Small intestine (tissue), 7 donors: Measurements from ENCODE around the gene ZNF397. TPM values are rescaled to one million over a fixed set of nuclear protein-coding genes. Genes with fewer than 3 reads are reported as not detected.
"Not testable (repeated sequence)": the region's sequence is repeated elsewhere in the genome, so short reads cannot be mapped to it uniquely, and the experiment has no call there.

Source experiments
- DNase-seq, 2 donors: peaks; one replicate each; pipeline versions ENCODE4 v3.0.0 to v3.0.0-alpha.2; 2013
- FAIRE-seq: peaks from 2 replicates; lab custom pipeline; 2012; peaks lifted over from hg19 to GRCh38; lab: Jason Lieb, UNC
- H3K27ac ChIP-seq, 3 donors: one replicate each; pipeline ENCODE4 v1.5.1; 2013; ENCODE audit warnings: low read length in 2 of 3, mild to moderate bottlenecking in 2 of 3, control low read depth in 1 of 3, inconsistent platforms in 1 of 3, low read depth in 1 of 3, moderate library complexity in 1 of 3
- H3K27me3 ChIP-seq, 3 donors: one replicate each; pipeline ENCODE4 v1.6.1; 2013; ENCODE audit warnings: low read length in 3 of 3, inconsistent platforms in 1 of 3; ENCODE audit not compliant: control insufficient read depth in 3 of 3, insufficient read depth in 3 of 3
- H3K36me3 ChIP-seq, 3 donors: one replicate each; pipeline ENCODE4 v1.6.1; 2013; ENCODE audit warnings: low read length in 3 of 3, inconsistent platforms in 1 of 3, low read depth in 1 of 3, mild to moderate bottlenecking in 1 of 3, moderate library complexity in 1 of 3; ENCODE audit not compliant: control insufficient read depth in 3 of 3, insufficient read depth in 2 of 3
- H3K4me1 ChIP-seq, 3 donors: one replicate each; pipeline ENCODE4 v1.6.1; 2013; ENCODE audit warnings: low read length in 2 of 3, inconsistent platforms in 1 of 3, low read depth in 1 of 3, mild to moderate bottlenecking in 1 of 3, moderate library complexity in 1 of 3; ENCODE audit not compliant: control insufficient read depth in 3 of 3, insufficient read depth in 2 of 3
- H3K4me3 ChIP-seq, 3 donors: one replicate each; pipeline ENCODE4 v1.5.1; 2013; ENCODE audit warnings: low read length in 3 of 3, control low read depth in 1 of 3, inconsistent platforms in 1 of 3, low read depth in 1 of 3, mild to moderate bottlenecking in 1 of 3, moderate library complexity in 1 of 3
- H3K9me3 ChIP-seq, 2 donors: one replicate each; pipeline ENCODE4 v1.6.1; 2013; ENCODE audit warnings: low read depth in 1 of 2, low read length in 1 of 2; ENCODE audit not compliant: control insufficient read depth in 2 of 2, insufficient read depth in 1 of 2
- WGBS, 3 donors: extraction: QIAGEN DNeasy Blood & Tissue Kit; methylation state at CpG; one replicate each; pipeline ENCODE4 v1.1.7; 2013; 5-methylcytosine and 5-hydroxymethylcytosine counted together
- polyA plus RNA-seq, 4 donors: library from polyadenylated mRNA; stranded (reverse) in 3 of 4; unstranded in 1 of 4; fragments of 200-250 nt in 3 of 4; fragments of 120-200 nt in 1 of 4; gene quantifications; one replicate each; pipeline versions ENCODE4 v1.2.1 to v1.2.3, GENCODE V29; 2013
- donor health status: healthy with polysubstance abuse.
- donor health status: control.
- donor health status: control.
- donor health status: Bipolar disorder and iron deficiency.
- donor health status: healthy.

The ZNF397 gene
- polyA plus RNA-seq, 4 donors: 5.7 to 39.1 (median 9.2) TPM

DNA sequence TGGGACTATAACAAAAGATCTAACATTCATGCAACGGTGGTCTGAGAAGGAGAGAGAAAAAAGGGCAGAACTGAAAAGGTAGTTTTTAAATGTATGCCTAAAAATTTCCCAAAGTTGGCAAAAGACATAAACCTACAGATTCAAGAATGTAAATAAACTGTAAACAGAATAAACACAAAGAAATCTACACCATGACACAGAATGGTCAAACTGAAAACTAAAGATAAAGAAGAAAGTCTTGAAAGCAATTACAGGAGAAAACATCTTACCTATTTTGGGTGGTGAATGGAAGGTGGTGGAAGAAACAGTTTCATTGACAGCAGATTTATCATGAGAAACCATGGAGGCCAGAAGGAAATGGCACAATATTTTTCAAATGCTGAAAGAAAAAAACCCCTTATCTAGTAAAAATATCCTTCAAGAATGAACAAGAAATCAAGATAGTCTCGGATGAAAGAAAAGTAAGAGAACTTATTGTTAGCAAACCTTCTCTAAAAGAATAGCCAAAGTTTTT, 35.6 kb upstream of the ZNF397 start:
- FAIRE-seq: no peak
- Histone ChIP-seq H3K9me3 (peaks cover 0 to 6% of the 10 kb centered on the region in 2 donors), H3K27ac (no peak overlapping the region), H3K4me1 (no peaks in the 10 kb centered on the region), H3K36me3 (no peaks in the 10 kb centered on the region), H3K4me3 (no peak overlapping the region), H3K27me3 (no peaks in the 10 kb centered on the region)
- DNase-seq: no peak
- WGBS, 3 donors: 89 to 92% (median 91%) methylated on average over 2 of the region's 2 CpGs

DNA sequence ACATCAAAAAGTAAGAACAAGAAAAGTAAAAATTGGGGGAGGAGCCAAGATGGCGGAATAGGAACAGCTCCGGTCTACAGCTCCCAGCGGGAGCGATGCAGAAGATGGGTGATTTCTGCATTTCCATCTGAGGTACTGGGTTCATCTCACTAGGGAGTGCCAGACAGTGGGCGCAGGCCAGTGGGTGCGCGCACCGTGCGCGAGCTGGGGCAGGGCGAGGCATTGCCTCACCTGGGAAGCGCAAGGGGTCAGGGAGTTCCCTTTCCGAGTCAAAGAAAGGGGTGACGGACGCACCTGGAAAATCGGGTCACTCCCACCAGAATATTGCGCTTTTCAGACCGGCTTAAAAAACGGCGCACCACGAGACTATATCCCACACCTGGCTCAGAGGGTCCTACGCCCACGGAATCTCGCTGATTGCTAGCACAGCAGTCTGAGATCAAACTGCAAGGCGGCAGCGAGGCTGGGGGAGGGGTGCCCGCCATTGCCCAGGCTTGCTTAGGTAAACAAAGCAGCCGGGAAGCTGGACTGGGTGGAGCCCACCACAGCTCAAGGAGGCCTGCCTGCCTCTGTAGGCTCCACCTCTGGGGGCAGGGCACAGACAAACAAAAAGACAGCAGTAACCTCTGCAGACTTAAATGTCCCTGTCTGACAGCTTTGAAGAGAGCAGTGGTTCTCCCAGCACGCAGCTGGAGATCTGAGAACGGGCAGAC, 34.9 kb upstream of the ZNF397 start:
- 88 to 91% (median 91%) methylated on average over 13 to 24 of the region's 30 CpGs for WGBS, 3 donors
- H3K27ac ChIP-seq, FAIRE-seq, H3K4me1 ChIP-seq, H3K4me3 ChIP-seq, H3K27me3 ChIP-seq, H3K9me3 ChIP-seq, DNase-seq, H3K36me3 ChIP-seq: not testable (repeated sequence)

- no peaks in the 10 kb centered on the region for H3K9me3 ChIP-seq
- DNase-seq (no peak), FAIRE-seq (no peak)
- H3K27me3 ChIP-seq: no peaks in the 10 kb centered on the region
- no peaks in the 10 kb centered on the region for H3K36me3 ChIP-seq
- 85 to 96% (median 94%) methylated on average over 1 of the region's 1 CpG for WGBS, 3 donors
- H3K4me1 ChIP-seq: no peaks in the 10 kb centered on the region
- no peak overlapping the region for H3K27ac ChIP-seq
- no peak overlapping the region for H3K4me3 ChIP-seq
These were observed 25.8 kb upstream of the ZNF397 start for GRCh38 chr18:35215026-35215425.

GRCh38 chr18:35216611-35217010, 24.2 kb upstream of the ZNF397 start:
- WGBS, 3 donors: 84 to 86% (median 85%) methylated on average over 10 of the region's 10 CpGs
- not testable (repeated sequence) for DNase-seq, H3K9me3 ChIP-seq, H3K36me3 ChIP-seq, H3K27me3 ChIP-seq, H3K4me3 ChIP-seq, H3K4me1 ChIP-seq, H3K27ac ChIP-seq, FAIRE-seq

GRCh38 chr18:35219331-35219730, 21.5 kb upstream of the ZNF397 start:
- not testable (repeated sequence) for FAIRE-seq, H3K27ac ChIP-seq, H3K36me3 ChIP-seq, H3K9me3 ChIP-seq, H3K4me1 ChIP-seq, DNase-seq, H3K27me3 ChIP-seq, H3K4me3 ChIP-seq
- 79 to 84% (median 79%) methylated on average over 4 of the region's 4 CpGs for WGBS, 3 donors

GRCh38 chr18:35220424-35220823, 20.4 kb upstream of the ZNF397 start:
- H3K4me3 ChIP-seq: no peak overlapping the region
- H3K9me3 ChIP-seq: no peaks in the 10 kb centered on the region
- no peak overlapping the region for H3K27ac ChIP-seq
- 72 to 82% (median 73%) methylated on average over 6 of the region's 6 CpGs for WGBS, 3 donors
- FAIRE-seq (no peak), DNase-seq (peak; percentile 20 to 21)
- H3K4me1 ChIP-seq: no peaks in the 10 kb centered on the region
- H3K27me3 ChIP-seq: no peaks in the 10 kb centered on the region
- no peaks in the 10 kb centered on the region for H3K36me3 ChIP-seq

GRCh38 chr18:35223797-35224196, 17.0 kb upstream of the ZNF397 start:
- Histone ChIP-seq H3K4me3 (no peak overlapping the region), H3K9me3 (no peaks in the 10 kb centered on the region), H3K4me1 (no peaks in the 10 kb centered on the region), H3K27me3 (no peaks in the 10 kb centered on the region), H3K36me3 (no peaks in the 10 kb centered on the region), H3K27ac (no peak overlapping the region)
- WGBS, 3 donors: 89 to 94% (median 91%) methylated on average over 3 of the region's 3 CpGs
- DNase-seq: no peak
- FAIRE-seq: no peak

- no peak for DNase-seq
- Histone ChIP-seq H3K9me3 (no peaks in the 10 kb centered on the region), H3K36me3 (no peaks in the 10 kb centered on the region), H3K4me1 (no peaks in the 10 kb centered on the region), H3K4me3 (no peak overlapping the region), H3K27ac (no peak overlapping the region), H3K27me3 (no peaks in the 10 kb centered on the region)
- FAIRE-seq: no peak
- WGBS, 3 donors: 50 to 80% (median 77%) methylated on average over 1 of the region's 1 CpG
These were observed 13.6 kb upstream of the ZNF397 start for GRCh38 chr18:35227254-35227653.

- Histone ChIP-seq H3K4me1 (no peaks in the 10 kb centered on the region), H3K9me3 (no peaks in the 10 kb centered on the region), H3K27me3 (no peaks in the 10 kb centered on the region), H3K36me3 (no peaks in the 10 kb centered on the region), H3K27ac (no peak overlapping the region), H3K4me3 (no peak overlapping the region)
- 0 to 2% (median 1%) methylated on average over 6 of the region's 6 CpGs for WGBS, 3 donors
- DNase-seq (peak; percentile 87), FAIRE-seq (peak; percentile 81)
These were observed 9.8 kb upstream of the ZNF397 start for GRCh38 chr18:35231052-35231451.
